GM19468 (cell line): ENCODE data around the gene FCN3.
A peak's percentile ranks its signal among the peaks of the same experiment; 100 is the strongest.
"Not testable (repeated sequence)": the region's sequence is repeated elsewhere in the genome, so short reads cannot be mapped to it uniquely, and the experiment has no call there.

Experiments
- ATAC-seq: cut with Tn5 transposase; IDR thresholded peaks from one replicate; pipeline ENCODE4 v1.9.1; 2021; ENCODE audit warnings: mild to moderate bottlenecking, moderate library complexity, moderate number of reproducible peaks; ENCODE audit not compliant: unreplicated experiment; ENCODE audit errors: extremely low read depth

The FCN3 gene

GRCh38 chr1:27400082-27400962, 25.7 kb upstream of the FCN3 start:
- no peak for ATAC-seq

- ATAC-seq, result no peak
Measured at GRCh38 chr1:27399251-27400025, 24.8 kb upstream of the FCN3 start.

GRCh38 chr1:27398405-27399149, 24.0 kb upstream of the FCN3 start:
- no peak for ATAC-seq

GRCh38 chr1:27397749-27398148, 23.1 kb upstream of the FCN3 start:
- ATAC-seq, result no peak

GRCh38 chr1:27397110-27397509, 22.5 kb upstream of the FCN3 start:
- ATAC-seq, result no peak

GRCh38 chr1:27395441-27396195, 21.0 kb upstream of the FCN3 start:
- ATAC-seq, result no peak

- no peak for ATAC-seq
Measured at GRCh38 chr1:27394925-27395324, 20.3 kb upstream of the FCN3 start.

GRCh38 chr1:27394282-27394658, 19.6 kb upstream of the FCN3 start:
- no peak for ATAC-seq

- ATAC-seq, result no peak
Measured at GRCh38 chr1:27393641-27394281, 19.1 kb upstream of the FCN3 start.

GRCh38 chr1:27392778-27393635, 18.4 kb upstream of the FCN3 start:
- ATAC-seq, result no peak

- peak; percentile 59 for ATAC-seq
Measured at GRCh38 chr1:27392096-27392777, 17.6 kb upstream of the FCN3 start, which contains the start of gene GPR3. Gene GPR3, plus strand, starts transcription at chr1:27392622. Its CDS starts 1,177 bp downstream, at chr1:27393799.

- ATAC-seq, result no peak
Measured at GRCh38 chr1:27391511-27392095, 17.0 kb upstream of the FCN3 start.

- ATAC-seq, result no peak
Measured at GRCh38 chr1:27388337-27389005, 13.8 kb upstream of the FCN3 start.

GRCh38 chr1:27384797-27385196, 10.2 kb upstream of the FCN3 start:
- not testable (repeated sequence) for ATAC-seq

- ATAC-seq, result no peak
Measured at GRCh38 chr1:27383661-27384060, 9.0 kb upstream of the FCN3 start.

- no peak for ATAC-seq
Measured at GRCh38 chr1:27383039-27383605, 8.5 kb upstream of the FCN3 start, which contains the start of gene CD164L2. Gene CD164L2, minus strand, starts transcription at chr1:27383333. Its CDS starts 94 bp downstream, at chr1:27383239.
